ENCODE data around the gene PCSK7.

Gene PCSK7

GRCh38 chr11:117176186-117176585 is 55.7 kb downstream of the PCSK7 start:
- Histone ChIP-seq H3F3A (ENCODE audit: low read depth) (peaks cover 8% of the 10 kb centered on the region; the same call in 1 of the 2 replicates), H3K9me2 (replicated peaks; ENCODE audit: low read depth, low read length) (no peaks in the 10 kb centered on the region), H3K4me1 (ENCODE audit: insufficient read depth, low read length, poor library complexity, severe bottlenecking) (peaks cover 22% of the 10 kb centered on the region), H3K36me3 (ENCODE audit: insufficient read depth, low read length) (peaks cover 9% of the 10 kb centered on the region; the same call in 1 of the 2 replicates), H3K4me2 (ENCODE audit: low read depth, low read length, poor library complexity, severe bottlenecking) (no peak overlapping the region), H3K27me3 (ENCODE audit: insufficient read depth, low read length, poor library complexity, severe bottlenecking) (no peaks in the 10 kb centered on the region), H3K79me2 (ENCODE audit: insufficient read depth, low read length) (no peaks in the 10 kb centered on the region), H3K9me3 (ENCODE audit: insufficient read depth, low read depth, low read length) (no peaks in the 10 kb centered on the region), H3K9ac (ENCODE audit: low read depth, low read length, poor library complexity, severe bottlenecking) (no peak overlapping the region), H3K4me3 (ENCODE audit: low read length, poor library complexity, severe bottlenecking) (no peak overlapping the region), H2AFZ (ENCODE audit: low read length) (no peak overlapping the region), H4K20me1 (ENCODE audit: insufficient read depth, low read length, poor library complexity, severe bottlenecking) (no peaks in the 10 kb centered on the region)
- TF ChIP-seq, protein P1, sequence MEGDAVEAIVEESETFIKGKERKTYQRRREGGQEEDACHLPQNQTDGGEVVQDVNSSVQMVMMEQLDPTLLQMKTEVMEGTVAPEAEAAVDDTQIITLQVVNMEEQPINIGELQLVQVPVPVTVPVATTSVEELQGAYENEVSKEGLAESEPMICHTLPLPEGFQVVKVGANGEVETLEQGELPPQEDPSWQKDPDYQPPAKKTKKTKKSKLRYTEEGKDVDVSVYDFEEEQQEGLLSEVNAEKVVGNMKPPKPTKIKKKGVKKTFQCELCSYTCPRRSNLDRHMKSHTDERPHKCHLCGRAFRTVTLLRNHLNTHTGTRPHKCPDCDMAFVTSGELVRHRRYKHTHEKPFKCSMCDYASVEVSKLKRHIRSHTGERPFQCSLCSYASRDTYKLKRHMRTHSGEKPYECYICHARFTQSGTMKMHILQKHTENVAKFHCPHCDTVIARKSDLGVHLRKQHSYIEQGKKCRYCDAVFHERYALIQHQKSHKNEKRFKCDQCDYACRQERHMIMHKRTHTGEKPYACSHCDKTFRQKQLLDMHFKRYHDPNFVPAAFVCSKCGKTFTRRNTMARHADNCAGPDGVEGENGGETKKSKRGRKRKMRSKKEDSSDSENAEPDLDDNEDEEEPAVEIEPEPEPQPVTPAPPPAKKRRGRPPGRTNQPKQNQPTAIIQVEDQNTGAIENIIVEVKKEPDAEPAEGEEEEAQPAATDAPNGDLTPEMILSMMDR (conservative IDR thresholded peaks at IDR 0.05; ENCODE audit: low read length): no peak
- TF ChIP-seq EZH2phosphoT487 (IDR thresholded peaks at IDR 0.05; ENCODE audit: borderline replicate concordance): no peak

GRCh38 chr11:117175781-117176180 is 56.1 kb downstream of the PCSK7 start:
- no peak overlapping the region for H2AFZ ChIP-seq (ENCODE audit: low read length)
- TF ChIP-seq, protein P1 (conservative IDR thresholded peaks at IDR 0.05; ENCODE audit: low read length): no peak
- no peak for TF ChIP-seq EZH2phosphoT487 (IDR thresholded peaks at IDR 0.05; ENCODE audit: borderline replicate concordance)
- H3F3A ChIP-seq (ENCODE audit: low read depth): peaks cover 8% of the 10 kb centered on the region; the same call in 1 of the 2 replicates
- no peaks in the 10 kb centered on the region for H4K20me1 ChIP-seq (ENCODE audit: insufficient read depth, low read length, poor library complexity, severe bottlenecking)
- H3K27me3 ChIP-seq (ENCODE audit: insufficient read depth, low read length, poor library complexity, severe bottlenecking): no peaks in the 10 kb centered on the region
- no peaks in the 10 kb centered on the region for H3K79me2 ChIP-seq (ENCODE audit: insufficient read depth, low read length)
- no peak overlapping the region for H3K4me2 ChIP-seq (ENCODE audit: low read depth, low read length, poor library complexity, severe bottlenecking)
- H3K36me3 ChIP-seq (ENCODE audit: insufficient read depth, low read length): peaks cover 13% of the 10 kb centered on the region; the same call in 1 of the 2 replicates
- H3K9me3 ChIP-seq (ENCODE audit: insufficient read depth, low read depth, low read length): no peaks in the 10 kb centered on the region
- no peak overlapping the region for H3K4me3 ChIP-seq (ENCODE audit: low read length, poor library complexity, severe bottlenecking)
- H3K4me1 ChIP-seq (ENCODE audit: insufficient read depth, low read length, poor library complexity, severe bottlenecking): peaks cover 18% of the 10 kb centered on the region
- H3K9ac ChIP-seq (ENCODE audit: low read depth, low read length, poor library complexity, severe bottlenecking): no peak overlapping the region
- H3K9me2 ChIP-seq (replicated peaks; ENCODE audit: low read depth, low read length): no peaks in the 10 kb centered on the region

- H4K20me1 ChIP-seq (ENCODE audit: insufficient read depth, low read length, poor library complexity, severe bottlenecking): no peaks in the 10 kb centered on the region
- no peak overlapping the region for H3K4me2 ChIP-seq (ENCODE audit: low read depth, low read length, poor library complexity, severe bottlenecking)
- no peaks in the 10 kb centered on the region for H3K9me2 ChIP-seq (replicated peaks; ENCODE audit: low read depth, low read length)
- H3F3A ChIP-seq (ENCODE audit: low read depth): peaks cover 8% of the 10 kb centered on the region; the same call in 1 of the 2 replicates
- no peak overlapping the region for H3K4me3 ChIP-seq (ENCODE audit: low read length, poor library complexity, severe bottlenecking)
- H3K4me1 ChIP-seq (ENCODE audit: insufficient read depth, low read length, poor library complexity, severe bottlenecking): peaks cover 14% of the 10 kb centered on the region
- H3K9ac ChIP-seq (ENCODE audit: low read depth, low read length, poor library complexity, severe bottlenecking): no peak overlapping the region
- H3K9me3 ChIP-seq (ENCODE audit: insufficient read depth, low read depth, low read length): no peaks in the 10 kb centered on the region
- H3K27me3 ChIP-seq (ENCODE audit: insufficient read depth, low read length, poor library complexity, severe bottlenecking): no peaks in the 10 kb centered on the region
- H3K36me3 ChIP-seq (ENCODE audit: insufficient read depth, low read length): peaks cover 19% of the 10 kb centered on the region; the same call in 1 of the 2 replicates
- H2AFZ ChIP-seq (ENCODE audit: low read length): no peak overlapping the region
- no peaks in the 10 kb centered on the region for H3K79me2 ChIP-seq (ENCODE audit: insufficient read depth, low read length)
- TF ChIP-seq EZH2phosphoT487 (IDR thresholded peaks at IDR 0.05; ENCODE audit: borderline replicate concordance): no peak
- TF ChIP-seq, protein P1 (conservative IDR thresholded peaks at IDR 0.05; ENCODE audit: low read length): no peak
Observed at GRCh38 chr11:117175104-117175503, 56.8 kb downstream of the PCSK7 start.

All from Loucy (cell line).